Glomerular visceral epithelial cell (primary cell): Measurements from ENCODE around the gene WIPF2.
A peak's percentile ranks its signal among the peaks of the same experiment; 100 is the strongest.

Experiments
- DNase-seq: peaks from one replicate; pipeline ENCODE4 v3.0.0-alpha.2; 2016; ENCODE audit errors: extremely low spot score

WIPF2 gene

GRCh38 chr17:40251576-40251975 is 32.5 kb downstream of the WIPF2 start:
- peak; percentile 74 for DNase-seq

GRCh38 chr17:40253565-40253964 is 34.5 kb downstream of the WIPF2 start:
- peak; percentile 25 for DNase-seq

- no peak for DNase-seq
These were observed 40.4 kb downstream of the WIPF2 start for GRCh38 chr17:40259505-40259904.

GRCh38 chr17:40260528-40260927 is 41.4 kb downstream of the WIPF2 start:
- no peak for DNase-seq

GRCh38 chr17:40264458-40265185 is 45.5 kb downstream of the WIPF2 start:
- no peak for DNase-seq

- no peak for DNase-seq
These were observed 46.2 kb downstream of the WIPF2 start for GRCh38 chr17:40265337-40265736.

- no peak for DNase-seq
These were observed 47.8 kb downstream of the WIPF2 start for GRCh38 chr17:40266882-40267281.

- DNase-seq, result no peak
These were observed 49.1 kb downstream of the WIPF2 start for GRCh38 chr17:40268141-40268712.

- DNase-seq, result no peak
These were observed 59.3 kb downstream of the WIPF2 start for GRCh38 chr17:40278414-40278813.

GRCh38 chr17:40279402-40279801 is 60.3 kb downstream of the WIPF2 start:
- no peak for DNase-seq

- DNase-seq, result peak; percentile 69
These were observed 62.6 kb downstream of the WIPF2 start for GRCh38 chr17:40281663-40282062.

- DNase-seq, result peak; percentile 88
These were observed 64.6 kb downstream of the WIPF2 start for GRCh38 chr17:40283662-40284061.

- DNase-seq, result peak; percentile 81
These were observed 65.1 kb downstream of the WIPF2 start for GRCh38 chr17:40284085-40284713.

GRCh38 chr17:40286473-40286872 is 67.4 kb downstream of the WIPF2 start:
- no peak for DNase-seq

- DNase-seq, result no peak
These were observed 68.0 kb downstream of the WIPF2 start for GRCh38 chr17:40287159-40287493.

GRCh38 chr17:40287494-40288369 is 68.6 kb downstream of the WIPF2 start, which contains the start of gene CDC6:
CDC6 (plus strand) TSS chr17:40287879; CDS start chr17:40289421, 1,542 bp downstream.
- peak; percentile 99 for DNase-seq

GRCh38 chr17:40290629-40291280 is 71.7 kb downstream of the WIPF2 start:
- peak; percentile 75 for DNase-seq

GRCh38 chr17:40291281-40291664 is 72.2 kb downstream of the WIPF2 start:
- no peak for DNase-seq

GRCh38 chr17:40293363-40293762 is 74.3 kb downstream of the WIPF2 start:
- no peak for DNase-seq

- no peak for DNase-seq
These were observed 76.7 kb downstream of the WIPF2 start for GRCh38 chr17:40295488-40296436.

- no peak for DNase-seq
These were observed 78.4 kb downstream of the WIPF2 start for GRCh38 chr17:40297511-40297910.
